ENCODE results near the gene ITPKC.

DNA sequence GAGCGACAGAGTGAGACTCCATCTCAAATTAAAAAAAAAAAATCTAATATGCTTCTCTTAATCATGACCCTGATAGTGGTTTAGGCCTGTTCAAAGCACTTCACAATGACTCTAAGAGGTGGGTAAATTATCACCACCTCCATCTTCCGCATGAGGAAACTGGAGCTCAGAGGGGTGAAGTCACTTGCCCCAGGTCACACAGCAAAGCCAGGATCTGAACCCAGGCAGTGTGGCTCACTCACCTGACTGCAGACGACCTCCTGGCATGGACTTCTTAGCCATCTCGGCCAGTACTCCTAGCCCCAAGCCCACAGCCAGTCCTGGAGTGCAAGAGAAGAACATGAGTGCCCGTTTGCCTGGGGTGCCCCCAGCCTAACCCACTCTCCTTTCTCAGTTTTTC lies 7.1 kb upstream of the ITPKC start:
- TF ChIP-seq POLR2A (IDR thresholded peaks at IDR 0.05) = no peak
- TF ChIP-seq, protein P1, sequence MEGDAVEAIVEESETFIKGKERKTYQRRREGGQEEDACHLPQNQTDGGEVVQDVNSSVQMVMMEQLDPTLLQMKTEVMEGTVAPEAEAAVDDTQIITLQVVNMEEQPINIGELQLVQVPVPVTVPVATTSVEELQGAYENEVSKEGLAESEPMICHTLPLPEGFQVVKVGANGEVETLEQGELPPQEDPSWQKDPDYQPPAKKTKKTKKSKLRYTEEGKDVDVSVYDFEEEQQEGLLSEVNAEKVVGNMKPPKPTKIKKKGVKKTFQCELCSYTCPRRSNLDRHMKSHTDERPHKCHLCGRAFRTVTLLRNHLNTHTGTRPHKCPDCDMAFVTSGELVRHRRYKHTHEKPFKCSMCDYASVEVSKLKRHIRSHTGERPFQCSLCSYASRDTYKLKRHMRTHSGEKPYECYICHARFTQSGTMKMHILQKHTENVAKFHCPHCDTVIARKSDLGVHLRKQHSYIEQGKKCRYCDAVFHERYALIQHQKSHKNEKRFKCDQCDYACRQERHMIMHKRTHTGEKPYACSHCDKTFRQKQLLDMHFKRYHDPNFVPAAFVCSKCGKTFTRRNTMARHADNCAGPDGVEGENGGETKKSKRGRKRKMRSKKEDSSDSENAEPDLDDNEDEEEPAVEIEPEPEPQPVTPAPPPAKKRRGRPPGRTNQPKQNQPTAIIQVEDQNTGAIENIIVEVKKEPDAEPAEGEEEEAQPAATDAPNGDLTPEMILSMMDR (IDR thresholded peaks at IDR 0.05) = no peak
- no peak for TF ChIP-seq POLR2AphosphoS5 (IDR thresholded peaks at IDR 0.05)

Data from prostate gland (tissue), 2 donors.